HG03060 (cell line): ENCODE data around the gene AHDC1.

Source experiments
- ATAC-seq: cut with Tn5 transposase; IDR thresholded peaks from one replicate; pipeline ENCODE4 v1.9.1; 2021; ENCODE audit warnings: low read depth, moderate number of reproducible peaks; ENCODE audit not compliant: unreplicated experiment

The AHDC1 gene

DNA sequence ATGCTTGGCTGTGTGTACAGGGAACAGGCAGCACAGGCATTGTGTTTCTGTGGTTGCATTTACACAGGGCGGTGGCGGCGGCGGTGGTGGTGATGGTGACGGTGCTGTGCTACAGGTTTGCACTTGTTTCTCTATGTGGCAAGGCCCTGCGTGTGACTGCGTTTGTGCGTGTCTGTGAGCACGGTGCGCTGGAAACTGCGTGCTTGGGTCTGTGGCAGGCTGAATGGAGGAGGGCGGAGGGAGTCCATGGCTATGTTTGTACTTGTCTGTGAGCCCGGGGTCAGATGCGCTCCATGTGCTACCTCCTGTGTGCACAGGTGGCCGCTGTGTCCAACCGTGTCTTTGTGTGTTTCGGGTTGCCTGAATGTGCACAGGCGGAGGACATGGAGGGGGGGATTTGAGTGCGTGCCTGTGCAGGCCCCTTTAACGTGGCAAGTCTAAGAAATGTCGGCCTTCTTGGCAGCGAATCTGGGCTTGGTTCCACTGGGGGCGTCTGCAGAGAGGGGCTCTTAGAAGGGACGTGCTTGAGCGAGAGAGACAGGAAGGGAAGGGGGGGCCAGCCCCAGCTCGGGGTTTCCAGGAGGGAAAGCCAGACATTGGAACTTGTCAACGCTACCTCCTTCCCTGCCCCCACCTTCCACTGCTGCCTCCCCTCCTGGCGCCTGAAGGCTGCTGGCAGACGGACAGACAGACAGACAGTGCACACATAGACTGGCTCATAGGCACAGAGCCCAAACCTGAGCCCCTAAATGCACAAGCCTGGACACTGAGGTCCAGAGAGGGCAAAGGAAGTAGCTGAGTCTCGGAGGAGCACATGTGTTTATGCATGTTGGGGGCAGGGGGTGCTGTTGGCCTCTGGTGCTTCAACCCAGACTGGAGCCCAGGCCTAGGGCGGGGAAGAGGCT lies 81.3 kb downstream of the AHDC1 start:
- ATAC-seq = no peak

DNA sequence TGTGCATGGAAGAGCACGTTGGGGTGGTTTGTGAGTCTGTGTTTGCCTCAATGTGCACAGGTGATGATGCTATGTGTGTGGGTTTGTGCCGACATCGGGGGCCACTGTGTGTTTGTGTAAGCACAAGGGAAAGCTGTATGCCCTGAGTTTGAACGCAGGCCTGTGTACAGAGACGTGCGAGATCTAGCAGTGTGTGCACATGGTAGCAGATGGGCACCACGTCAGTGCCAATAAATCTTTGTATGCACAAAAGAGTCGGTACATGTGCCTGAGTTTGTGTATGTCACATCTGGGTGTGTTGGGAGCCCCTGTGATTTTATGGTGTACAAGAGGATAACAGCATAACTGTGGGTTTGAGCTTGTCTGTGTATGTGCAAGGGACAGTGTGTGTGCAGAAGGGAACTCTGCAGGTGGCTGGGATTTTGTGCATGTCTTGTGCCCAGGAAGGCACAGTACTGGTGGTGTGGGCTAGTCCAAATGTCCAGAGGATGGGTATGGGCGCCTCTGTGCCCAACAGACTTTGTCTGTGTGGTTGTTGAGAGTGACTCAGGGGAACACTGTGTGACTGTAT lies 82.0 kb downstream of the AHDC1 start:
- ATAC-seq = no peak

DNA sequence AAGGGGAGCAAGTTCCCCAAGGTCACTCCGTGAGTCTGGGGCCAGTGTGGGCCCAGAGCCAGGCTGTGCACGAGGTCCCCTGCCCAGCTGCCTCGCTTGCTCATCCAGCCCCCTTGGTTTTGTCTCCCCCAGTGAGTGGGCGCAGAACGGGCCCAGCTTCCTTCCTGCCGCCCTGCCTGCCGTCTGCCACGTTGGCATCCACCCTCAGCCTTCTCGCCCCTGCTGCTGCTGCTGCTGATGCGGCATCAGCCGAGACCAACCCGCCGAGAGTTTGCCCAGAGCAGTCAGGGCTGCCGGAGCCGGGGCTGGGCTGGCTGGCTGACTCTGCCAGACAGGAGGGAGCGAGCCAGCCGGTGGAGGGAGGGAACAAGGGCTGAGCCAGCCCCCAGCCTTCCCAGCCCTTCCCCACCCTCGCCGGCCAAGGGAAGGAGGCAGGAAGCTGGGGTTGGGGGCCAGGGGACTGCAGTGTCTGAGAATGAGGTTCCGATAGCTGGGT lies 82.6 kb downstream of the AHDC1 start:
- no peak for ATAC-seq

DNA sequence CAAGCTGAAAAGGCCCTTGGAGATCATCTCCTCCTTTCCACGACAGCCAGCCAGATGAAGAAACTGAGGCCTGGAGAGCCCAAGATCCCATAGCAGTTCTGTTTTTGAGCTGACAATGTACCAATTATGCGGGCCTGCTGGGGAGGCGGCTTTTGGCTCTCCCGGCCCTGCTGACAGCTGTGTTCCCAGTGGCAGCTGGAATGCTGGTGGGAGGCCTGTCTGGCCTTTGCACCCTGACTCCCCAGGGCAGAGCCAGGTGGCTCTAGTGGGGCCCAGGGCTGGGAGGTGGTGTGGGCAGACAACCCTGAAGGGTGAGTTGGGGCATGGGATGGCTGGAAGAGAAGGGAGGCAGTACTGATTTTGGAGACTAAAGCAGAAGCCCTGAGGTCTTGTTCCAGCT lies 83.3 kb downstream of the AHDC1 start:
- ATAC-seq = no peak

DNA sequence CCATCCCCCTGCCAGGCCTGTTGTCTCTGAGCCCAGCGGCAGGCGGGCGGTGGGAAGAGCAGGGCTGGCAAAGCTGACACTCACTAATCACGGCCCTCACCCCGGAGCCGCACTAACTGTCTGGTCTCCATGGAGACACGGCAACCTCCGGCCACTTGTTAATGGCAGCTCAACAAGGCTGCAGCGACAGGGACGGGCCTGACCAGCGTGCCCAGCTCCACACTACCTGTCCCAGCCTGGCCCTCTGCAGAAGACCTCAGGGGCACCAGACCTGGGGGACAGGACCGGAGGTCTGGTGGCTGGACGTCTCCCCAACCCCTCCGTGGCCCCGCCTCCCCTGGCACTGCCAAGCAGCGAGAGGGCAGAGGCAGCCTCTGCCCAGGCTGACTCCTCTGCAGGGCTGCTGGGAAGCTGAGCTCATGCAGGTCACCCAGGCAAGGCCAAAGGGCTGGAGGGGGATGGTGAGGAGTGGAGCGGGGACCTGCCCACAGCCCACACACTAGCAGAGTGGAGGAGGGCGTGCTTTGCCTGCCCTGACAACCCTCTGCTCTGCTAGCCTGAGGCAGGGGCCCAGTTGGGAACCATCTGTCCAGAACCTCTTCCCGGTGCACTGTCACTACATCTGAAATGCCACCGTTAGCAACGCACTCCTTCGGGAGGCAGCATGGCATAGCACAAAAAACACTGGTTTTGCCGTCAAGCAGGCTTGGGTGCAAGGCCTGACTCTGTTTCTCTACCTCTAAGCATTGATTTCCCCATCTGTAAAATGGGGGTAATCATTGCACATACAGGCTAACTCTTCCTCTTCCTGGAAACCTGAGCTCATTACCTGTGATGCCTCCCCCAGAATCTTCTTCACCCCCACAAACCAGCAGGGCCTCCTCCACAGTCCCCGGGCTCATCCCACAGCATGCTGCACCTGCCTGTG lies 84.3 kb downstream of the AHDC1 start:
- no peak for ATAC-seq

DNA sequence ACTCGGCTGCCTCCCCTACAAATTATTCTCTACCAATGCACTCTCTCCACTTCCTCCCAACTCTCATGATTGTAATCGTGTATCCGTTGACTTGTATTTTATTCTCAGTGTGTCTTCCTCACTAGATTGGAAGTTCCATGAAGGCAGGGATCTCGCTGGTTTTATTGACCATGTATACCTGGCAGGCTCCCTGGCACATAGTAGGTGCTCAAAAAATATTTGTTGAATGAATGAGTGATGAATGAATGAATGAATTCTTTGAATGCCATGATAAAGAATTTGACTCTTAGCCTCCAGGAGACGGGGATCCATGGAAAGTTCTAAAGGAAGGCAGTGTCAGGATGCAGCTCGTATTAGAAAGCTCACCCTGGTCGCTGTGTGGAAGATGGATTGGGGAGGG lies 85.1 kb downstream of the AHDC1 start:
- ATAC-seq = no peak

DNA sequence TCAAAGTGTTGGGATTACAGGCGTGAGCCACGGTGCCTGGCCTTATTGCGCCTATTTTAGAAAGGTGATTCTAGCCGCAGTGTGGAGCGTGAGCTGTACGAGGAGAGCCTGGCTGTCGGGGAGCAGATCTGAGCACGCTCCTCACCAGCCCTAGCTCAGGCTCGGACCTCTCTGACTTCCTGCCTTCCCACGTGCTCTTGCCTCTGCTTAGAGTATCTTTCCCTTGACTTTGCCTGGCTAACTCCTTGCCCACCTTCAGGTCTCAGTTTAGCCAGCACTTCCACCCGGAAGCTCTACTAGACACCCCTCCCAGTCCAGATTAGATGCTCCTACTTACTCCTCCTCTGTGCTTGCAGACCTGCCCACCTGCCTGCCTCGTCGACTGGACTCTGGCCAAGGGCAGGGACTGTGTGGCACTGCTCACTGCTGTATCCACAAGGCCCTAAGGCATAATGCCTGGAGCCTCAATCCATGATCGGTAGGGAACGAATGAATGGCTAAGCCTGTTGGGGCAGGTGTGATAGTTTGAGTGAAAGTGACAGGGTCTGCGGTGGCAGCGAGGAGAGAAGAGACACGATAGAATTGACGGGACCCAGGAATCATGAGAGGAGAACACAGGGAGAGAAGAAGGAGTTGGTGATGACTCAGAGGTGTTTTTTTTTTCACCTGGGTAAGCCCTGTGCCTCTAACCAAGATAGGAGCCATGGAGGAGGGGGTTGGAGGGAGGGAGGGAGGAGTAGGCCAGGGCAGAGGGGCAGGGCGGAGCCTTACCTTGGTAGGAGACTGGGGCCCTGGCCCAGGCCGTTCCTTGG lies 85.8 kb downstream of the AHDC1 start:
- no peak for ATAC-seq

DNA sequence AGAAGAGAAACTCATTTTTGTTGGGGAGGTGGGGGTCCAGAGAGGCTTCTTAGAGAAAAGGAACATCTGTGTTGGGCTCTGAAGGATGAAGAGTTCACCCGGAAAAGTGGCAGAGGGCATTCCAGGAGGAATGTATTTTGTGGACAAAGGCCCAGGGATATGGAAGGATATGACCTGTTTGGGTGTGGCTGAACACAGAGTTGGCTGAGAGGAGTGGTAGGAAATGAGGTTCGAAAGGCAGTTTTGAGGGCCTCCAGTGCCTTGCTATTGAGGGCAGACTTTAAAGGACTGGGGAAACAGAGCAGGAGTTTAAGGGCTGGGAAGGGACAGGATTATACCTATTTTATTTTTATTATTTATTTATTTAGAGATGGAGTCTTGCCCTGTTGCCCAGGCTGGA lies 86.6 kb downstream of the AHDC1 start:
- no peak for ATAC-seq

DNA sequence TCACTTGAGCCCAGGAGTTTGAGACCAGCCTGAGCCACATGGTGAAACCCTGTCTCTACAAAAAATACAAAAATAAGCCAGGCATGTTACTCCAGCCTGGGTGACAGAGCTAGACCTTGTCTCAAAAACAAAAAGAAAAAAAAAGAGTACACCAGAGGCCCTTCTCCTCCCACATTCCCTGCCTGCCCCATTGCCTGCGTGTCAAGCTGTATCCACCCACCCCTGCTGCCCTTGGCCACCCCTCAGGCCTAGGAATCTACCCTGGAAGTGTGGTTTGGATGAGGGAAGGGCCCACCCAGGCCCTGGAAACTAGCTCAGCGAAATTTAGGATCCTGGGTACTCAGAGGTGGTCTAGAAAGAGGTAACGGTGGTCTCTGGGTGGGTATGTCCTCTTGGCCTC lies 88.3 kb downstream of the AHDC1 start:
- ATAC-seq = no peak

DNA sequence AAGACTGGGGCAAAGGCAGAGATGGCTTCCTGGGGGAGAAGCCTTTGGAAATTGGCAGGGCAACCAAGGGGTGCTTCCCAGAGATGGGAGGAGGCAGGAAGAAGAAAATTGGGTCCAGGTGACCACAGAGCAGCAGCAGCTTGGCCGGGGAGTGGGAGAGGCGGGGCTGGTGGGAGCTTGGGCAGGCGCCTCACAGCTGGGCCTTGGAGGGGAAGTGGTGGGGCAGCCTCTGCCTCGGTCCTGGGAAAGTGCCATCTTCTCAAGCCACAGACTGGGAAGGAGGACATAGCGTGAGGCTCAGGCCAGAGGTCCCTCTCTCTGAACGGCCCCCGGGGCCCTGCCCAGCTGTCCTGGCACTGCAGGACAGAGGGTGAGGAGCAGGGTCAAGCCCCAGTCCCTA lies 90.0 kb downstream of the AHDC1 start:
- no peak for ATAC-seq

DNA sequence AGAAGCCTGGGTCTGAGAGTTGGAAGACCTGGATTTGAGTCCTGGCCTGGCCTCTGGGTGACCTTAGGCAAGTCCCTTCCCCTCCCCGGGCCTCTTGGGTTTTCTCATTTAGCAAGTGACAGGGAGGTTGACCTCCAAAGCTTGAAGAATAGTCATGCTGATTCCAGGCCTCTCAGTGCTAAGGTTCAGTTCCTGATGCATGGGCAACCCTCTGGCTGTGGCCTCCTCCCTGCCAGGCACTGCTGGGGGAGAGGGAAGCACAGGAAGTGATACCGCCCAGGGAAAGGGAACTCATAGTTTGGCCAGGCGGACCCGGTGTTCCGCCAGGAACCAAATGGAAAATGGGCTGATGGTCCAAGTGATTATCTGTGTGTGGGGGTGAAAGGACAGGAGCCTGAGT lies 90.4 kb downstream of the AHDC1 start:
- ATAC-seq = no peak

DNA sequence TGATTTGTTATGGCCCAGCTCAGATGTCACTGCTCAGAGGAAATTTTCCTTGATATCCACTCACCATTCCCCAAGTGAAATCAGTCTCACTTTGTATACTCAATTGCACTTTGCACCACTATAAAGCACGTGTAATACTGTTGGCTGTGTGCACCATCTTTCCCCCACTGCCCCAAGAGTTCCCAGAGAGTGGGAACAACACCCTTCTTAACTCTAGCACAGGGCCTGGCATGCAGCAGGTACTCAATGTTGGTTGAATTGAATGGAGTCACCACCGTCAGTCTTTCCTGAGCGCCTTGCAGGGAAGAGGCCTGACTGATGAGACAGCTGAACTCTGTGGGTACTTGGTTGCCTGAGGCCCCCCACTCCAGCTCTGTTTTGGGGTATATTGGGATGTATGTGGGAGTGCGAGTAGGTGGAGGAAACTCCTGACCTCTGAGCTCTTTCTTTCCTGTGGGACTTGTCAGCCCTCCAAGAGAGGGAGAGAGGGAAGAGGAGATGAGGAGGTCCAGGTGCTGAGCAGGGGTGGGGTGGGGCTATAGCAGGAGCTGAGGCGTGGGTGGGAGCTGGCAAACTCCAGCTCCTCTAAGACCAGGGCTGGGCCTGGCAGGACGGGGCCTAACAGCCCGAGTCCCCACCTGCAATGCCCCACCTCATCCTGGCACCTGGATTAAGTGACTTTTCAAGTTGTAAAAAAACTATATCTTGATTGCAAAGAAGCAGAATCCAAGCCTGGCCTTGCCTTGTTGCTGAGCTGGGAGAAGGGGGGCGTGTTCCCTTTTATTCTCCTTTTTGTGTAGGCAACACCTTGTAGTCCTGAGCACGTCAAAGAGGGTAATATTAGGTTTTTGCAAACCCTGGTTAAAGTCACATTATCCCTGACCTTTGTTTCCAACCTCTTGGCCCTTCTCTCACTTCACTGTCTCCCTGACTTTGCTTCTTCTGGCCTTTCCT lies 94.5 kb downstream of the AHDC1 start:
- no peak for ATAC-seq

DNA sequence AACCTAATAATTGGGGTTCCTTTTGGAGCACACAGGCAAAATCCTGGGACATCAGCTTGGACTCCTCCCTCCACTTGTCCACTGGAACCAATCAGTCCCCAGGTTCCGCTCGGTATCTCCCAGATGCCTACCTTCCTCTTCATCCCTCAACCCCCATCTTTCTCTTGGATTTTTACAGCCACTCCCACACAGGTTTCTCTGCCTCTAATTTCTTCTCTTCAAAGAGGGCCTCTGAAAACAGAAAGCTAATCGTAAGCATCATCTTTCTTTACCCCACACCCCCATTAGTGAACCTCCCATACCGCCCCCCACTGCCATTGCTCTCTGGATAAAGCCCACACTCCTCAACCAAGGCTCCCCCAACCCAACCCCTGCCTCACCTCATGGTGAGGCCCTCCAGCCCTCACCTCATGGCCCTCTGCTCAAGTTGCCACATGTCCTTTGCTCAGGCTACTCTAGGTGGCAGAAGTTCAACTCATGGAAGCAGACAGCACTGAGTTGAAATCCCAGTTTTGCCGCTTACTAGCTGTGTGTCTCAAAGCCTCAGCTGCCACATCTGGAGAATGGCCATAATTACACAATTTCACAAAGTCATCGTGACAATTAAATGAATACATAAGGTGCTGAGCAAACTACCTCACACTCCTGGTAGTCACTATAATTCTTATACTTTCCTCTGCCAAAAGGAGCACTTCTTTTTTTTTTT lies 95.8 kb downstream of the AHDC1 start:
- ATAC-seq = no peak

DNA sequence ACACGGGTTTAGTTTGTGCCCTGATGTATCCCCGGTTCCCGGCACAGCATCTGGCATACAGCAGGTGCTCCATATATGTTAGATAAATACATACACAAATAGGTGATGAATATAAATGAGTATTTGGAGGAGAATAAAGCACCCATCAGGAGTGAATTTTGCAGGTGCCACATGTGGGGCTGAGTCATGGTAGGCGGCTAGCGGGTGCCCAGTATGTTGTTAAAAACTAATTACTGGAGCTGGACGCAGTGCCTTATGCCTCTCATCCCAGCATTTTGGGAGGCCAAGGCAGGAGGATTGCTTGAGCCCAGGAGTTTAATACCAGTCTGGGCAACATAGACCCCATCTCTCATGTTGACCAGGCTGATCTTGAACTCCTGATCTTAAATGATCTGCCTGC lies 97.2 kb downstream of the AHDC1 start:
- no peak for ATAC-seq

DNA sequence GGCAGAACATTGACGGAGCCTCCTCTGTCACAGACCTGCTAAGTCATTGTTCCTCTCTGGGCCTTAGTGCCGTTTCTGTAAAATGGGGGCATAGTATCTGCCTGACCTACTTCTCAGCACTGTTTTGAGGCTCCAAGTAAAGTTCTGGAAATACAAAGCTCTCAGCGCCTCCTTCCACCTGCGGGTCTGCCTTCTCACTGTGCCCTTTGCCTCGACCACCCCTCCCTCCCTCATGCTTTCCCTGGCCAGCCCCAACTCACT lies 98.6 kb downstream of the AHDC1 start:
- ATAC-seq = no peak

DNA sequence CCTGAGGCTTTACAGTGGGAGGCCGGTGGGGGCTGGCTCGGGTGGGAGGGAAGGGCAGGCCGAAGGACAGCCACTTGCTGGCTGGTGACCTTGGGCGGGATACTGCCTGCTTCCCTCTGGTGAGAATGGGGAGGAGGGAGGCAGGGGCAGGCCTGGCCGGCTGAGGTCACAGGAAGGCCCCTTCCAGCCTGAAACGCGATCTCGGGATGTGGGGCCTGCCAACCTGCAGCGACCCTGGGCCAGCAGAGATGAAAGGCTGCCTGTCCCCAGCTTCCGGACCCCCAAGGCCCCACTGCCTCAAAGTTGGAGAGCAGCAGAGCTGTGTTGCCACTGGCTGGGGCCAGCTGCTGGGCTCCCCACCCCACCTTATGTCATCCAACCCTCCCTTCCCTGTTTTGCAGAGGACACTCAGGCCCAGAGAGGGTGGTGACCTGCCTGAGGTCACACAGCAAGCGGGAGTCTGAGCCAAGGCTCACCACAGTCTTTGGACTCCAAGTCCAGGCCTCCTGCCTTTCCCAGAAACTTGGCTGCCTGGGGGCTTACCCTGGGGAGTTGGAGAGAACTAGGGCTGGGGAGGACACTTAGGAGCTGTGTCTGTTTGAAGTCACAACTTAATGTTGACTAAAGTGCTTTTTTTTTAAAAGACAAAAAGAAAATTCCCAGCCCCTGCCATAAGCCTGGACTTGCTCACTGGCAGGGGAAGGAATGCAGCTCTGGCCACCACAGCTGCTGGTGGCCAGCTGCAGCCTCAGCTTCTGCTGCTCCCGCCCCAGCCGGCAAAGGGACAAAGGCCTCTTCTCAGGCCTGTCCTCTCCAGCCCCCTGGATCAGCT lies 99.1 kb downstream of the AHDC1 start:
- ATAC-seq = no peak

DNA sequence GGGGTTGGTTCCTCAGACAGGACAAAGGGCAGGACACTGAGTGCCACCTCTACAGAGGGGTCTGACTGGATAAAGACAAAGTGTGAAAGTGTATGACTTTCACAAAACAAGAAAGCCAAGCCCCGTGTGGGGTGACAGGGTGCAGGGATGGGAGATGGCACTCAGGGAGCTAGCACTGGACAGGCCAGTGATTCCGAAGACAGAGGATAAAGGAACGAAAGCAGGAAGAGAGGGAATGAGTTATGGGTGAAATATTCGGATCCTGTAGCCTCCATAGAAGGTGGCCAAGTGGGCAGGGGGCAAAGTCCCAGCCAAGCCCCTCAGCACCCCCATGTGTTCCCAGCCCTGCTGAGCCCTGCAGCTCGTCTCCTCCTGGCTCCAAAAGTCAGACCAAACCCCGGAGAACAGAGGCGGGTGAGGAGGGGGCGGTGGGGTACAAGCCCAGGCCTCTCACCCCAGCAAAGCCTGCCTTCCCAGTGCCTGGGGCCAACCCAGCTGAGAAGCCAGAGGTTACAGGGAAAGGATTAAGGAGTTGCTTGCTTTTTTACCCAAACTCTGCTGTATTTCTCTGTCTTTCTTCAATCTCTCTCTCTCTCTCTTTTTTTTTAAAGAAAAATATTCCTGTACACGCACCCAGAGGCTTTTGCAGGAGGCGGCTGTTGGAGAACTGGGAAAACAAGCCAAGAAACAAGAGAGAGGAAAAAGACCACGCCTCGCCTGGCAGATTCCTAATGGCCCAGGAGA lies 99.9 kb downstream of the AHDC1 start:
- ATAC-seq = no peak
